Heart left ventricle (tissue), 16 donors: ENCODE data around the gene TNFRSF11A. TPM values are rescaled to one million over a fixed set of nuclear protein-coding genes. Genes with fewer than 3 reads are reported as not detected.

Experiments used
- ATAC-seq, 4 donors: fragments of 200-7000 bp; cut with Tn5 transposase; one replicate each; pipeline ENCODE4 v1.9.1; 2020 to 2022; ENCODE audit warnings: moderate library complexity in 4 of 4, mild to moderate bottlenecking in 3 of 4, moderate number of reproducible peaks in 1 of 4
- DNase-seq, 5 donors: peaks; one replicate each; pipeline ENCODE4 v3.0.0-alpha.2; 2020
- H3K27ac ChIP-seq, 12 donors: fragments of 200-600 bp; sonication (generic) in 4 of 12; one replicate each; pipeline versions ENCODE4 v1.5.0 to v1.8.0; 2016 to 2022; ENCODE audit warnings: mild to moderate bottlenecking in 2 of 12
- H3K27me3 ChIP-seq, 9 donors: fragments of 200-600 bp; sonication (generic) in 2 of 9; one replicate each; pipeline versions ENCODE4 v1.5.1 to v1.8.0; 2016 to 2022; ENCODE audit warnings: mild to moderate bottlenecking in 3 of 9
- H3K36me3 ChIP-seq, 9 donors: fragments of 200-600 bp; sonication (generic) in 2 of 9; one replicate each; pipeline versions ENCODE4 v1.5.0 to v1.8.0; 2018 to 2022; ENCODE audit warnings: mild to moderate bottlenecking in 2 of 9
- H3K4me1 ChIP-seq, 12 donors: fragments of 200-600 bp; sonication (generic) in 4 of 12; one replicate each; pipeline versions ENCODE4 v1.5.0 to v1.8.0; 2016 to 2022; ENCODE audit warnings: mild to moderate bottlenecking in 3 of 12
- H3K4me3 ChIP-seq, 12 donors: fragments of 200-600 bp; sonication (generic) in 4 of 12; one replicate each; pipeline versions ENCODE4 v1.5.0 to v1.8.0; 2017 to 2022; ENCODE audit warnings: mild to moderate bottlenecking in 9 of 12, moderate library complexity in 4 of 12
- H3K9me3 ChIP-seq, 12 donors: fragments of 200-600 bp; sonication (generic) in 4 of 12; one replicate each; pipeline versions ENCODE4 v1.5.0 to v1.8.0; 2016 to 2022; ENCODE audit warnings: mild to moderate bottlenecking in 1 of 12
- POLR2A ChIP-seq, 2 donors: fragments of 450-650 bp; IDR thresholded peaks; one replicate each; pipeline ENCODE4 v1.6.1; 2017; ENCODE audit warnings: antibody characterized with exemption in 2 of 2, mild to moderate bottlenecking in 2 of 2, moderate library complexity in 2 of 2
- WGBS, 4 donors: extraction: QIAGEN DNeasy Blood & Tissue Kit in 2 of 4; methylation state at CpG; one replicate each; pipeline versions ENCODE4 v1.1.5 to v1.1.7; 2013 to 2018; 5-methylcytosine and 5-hydroxymethylcytosine counted together
- intact Hi-C, 10 donors: fragments of 100-400 bp; cut with DNase I; formaldehyde crosslinking; loops; one replicate each; pipeline versions ENCODE4 v1.11.1 to v1.14.2; 2022
- polyA plus RNA-seq, 2 donors: library from polyadenylated mRNA; stranded (reverse); fragments of 200-250 nt; gene quantifications; one replicate each; pipeline ENCODE4 v1.2.3, GENCODE V29; 2013
- total RNA-seq, 9 donors: library from RNA; depleted of rRNA in 2 of 9; stranded (reverse); fragments of >200 nt in 2 of 9; fragmentation: NEBNext Ultra II Directional in 3 of 9; extraction: Animal tissue kit (Norgen Biotek cat#: 25700) in 3 of 9; gene quantifications; one replicate each; pipeline versions ENCODE4 v1.1.0 to v1.2.4, GENCODE V29; 2016 to 2023
- TF ChIP-seq, protein P1 (sequence below), 12 donors: fragments of 200-600 bp; sonication (generic) in 4 of 12; IDR thresholded peaks; one replicate each; pipeline versions ENCODE4 v1.5.0 to v1.8.0; 2018 to 2022; ENCODE audit warnings: antibody characterized with exemption in 12 of 12, mild to moderate bottlenecking in 5 of 12
- donor health status: ischemic (EF 13 %, LVEDD 7.1; RV severe dilation, severe dysfunction).
- donor health status: healthy with polysubstance abuse.
- donor health status: DM: no; HTN: yes; CAD: no.
- donor health status: DM: no; HTN: no; CAD: no.
- donor health status: ischemic (EF 25% LVEDD 6.9; RV normal size, moderate dysfunction).
- donor health status: ischemic (EF 25% LVEDD 5.7; RV mildly dilated, moderate dysfunction).
- donor health status: healthy.
- donor health status: DM: yes; HTN: yes; CAD: no.
- donor health status: ischemic (EF 35%, LVEDD 5.7; RV mildly dilated, moderate dysfunction).
- donor health status: nonischemic (EF 11% LVEDD 7.7; RV severe dilation, severe dysfunction).
- donor health status: DM: yes; HTN: yes; CAD: no.
- donor health status: PGD.
- donor health status: ischemic (EF 29% LVEDD 5.4; RV normal size, mild dysfunction).
- donor health status: nonischemic (EF 23%, LVEDD 6.1; RV moderate dilation, normal function).

The TNFRSF11A gene
- total and polyA plus RNA-seq, 11 donors, result 0.16 to 5.0 (median 1.4) TPM

DNA sequence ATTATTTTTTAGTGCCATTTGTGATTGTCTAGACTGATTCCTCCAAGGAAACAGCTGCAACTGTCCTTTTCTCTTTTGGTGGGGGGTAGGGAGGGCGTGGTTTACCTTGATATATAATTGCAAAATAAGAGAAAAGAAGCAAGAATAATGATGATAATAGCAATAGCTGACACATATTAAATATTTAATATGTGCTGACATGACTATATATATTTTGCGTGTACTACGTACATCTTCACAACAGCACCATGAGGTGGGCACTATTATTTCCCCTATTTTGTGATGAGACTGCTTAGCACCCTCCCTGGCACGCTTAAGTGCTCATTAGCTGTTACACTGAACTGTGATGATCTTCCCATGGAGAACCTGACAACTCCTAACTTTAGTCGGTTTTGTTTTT is 39.4 kb downstream of the TNFRSF11A start:
- DNase-seq (no peak), ATAC-seq (no peak)
- Histone ChIP-seq H3K27ac (no peak overlapping the region), H3K4me1 (no peaks in the 10 kb centered on the region), H3K27me3 (no peaks in the 10 kb centered on the region), H3K9me3 (no peaks in the 10 kb centered on the region), H3K4me3 (no peak overlapping the region), H3K36me3 (no peaks in the 10 kb centered on the region)
- intact Hi-C loops, result no loop called here
- TF ChIP-seq, protein P1, sequence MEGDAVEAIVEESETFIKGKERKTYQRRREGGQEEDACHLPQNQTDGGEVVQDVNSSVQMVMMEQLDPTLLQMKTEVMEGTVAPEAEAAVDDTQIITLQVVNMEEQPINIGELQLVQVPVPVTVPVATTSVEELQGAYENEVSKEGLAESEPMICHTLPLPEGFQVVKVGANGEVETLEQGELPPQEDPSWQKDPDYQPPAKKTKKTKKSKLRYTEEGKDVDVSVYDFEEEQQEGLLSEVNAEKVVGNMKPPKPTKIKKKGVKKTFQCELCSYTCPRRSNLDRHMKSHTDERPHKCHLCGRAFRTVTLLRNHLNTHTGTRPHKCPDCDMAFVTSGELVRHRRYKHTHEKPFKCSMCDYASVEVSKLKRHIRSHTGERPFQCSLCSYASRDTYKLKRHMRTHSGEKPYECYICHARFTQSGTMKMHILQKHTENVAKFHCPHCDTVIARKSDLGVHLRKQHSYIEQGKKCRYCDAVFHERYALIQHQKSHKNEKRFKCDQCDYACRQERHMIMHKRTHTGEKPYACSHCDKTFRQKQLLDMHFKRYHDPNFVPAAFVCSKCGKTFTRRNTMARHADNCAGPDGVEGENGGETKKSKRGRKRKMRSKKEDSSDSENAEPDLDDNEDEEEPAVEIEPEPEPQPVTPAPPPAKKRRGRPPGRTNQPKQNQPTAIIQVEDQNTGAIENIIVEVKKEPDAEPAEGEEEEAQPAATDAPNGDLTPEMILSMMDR (IDR thresholded peaks at IDR 0.05), result no peak
- TF ChIP-seq POLR2A (IDR thresholded peaks at IDR 0.05), result no peak
- WGBS, 4 donors, result 82 to 92% (median 90%) methylated on average over 5 of the region's 5 CpGs

GRCh38 chr18:62365420-62365819 is 40.3 kb downstream of the TNFRSF11A start:
- intact Hi-C loops, result no loop called here
- WGBS, 4 donors, result 59 to 64% (median 62%) methylated on average over 2 of the region's 2 CpGs
- ATAC-seq (no peak), DNase-seq (no peak)
- H3K4me3 ChIP-seq, result no peak overlapping the region
- H3K4me1 ChIP-seq, result no peaks in the 10 kb centered on the region
- no peaks in the 10 kb centered on the region for H3K27me3 ChIP-seq
- TF ChIP-seq, protein P1 (IDR thresholded peaks at IDR 0.05), result no peak
- no peak for TF ChIP-seq POLR2A (IDR thresholded peaks at IDR 0.05)
- no peaks in the 10 kb centered on the region for H3K9me3 ChIP-seq
- H3K27ac ChIP-seq, result no peak overlapping the region
- no peaks in the 10 kb centered on the region for H3K36me3 ChIP-seq

DNA sequence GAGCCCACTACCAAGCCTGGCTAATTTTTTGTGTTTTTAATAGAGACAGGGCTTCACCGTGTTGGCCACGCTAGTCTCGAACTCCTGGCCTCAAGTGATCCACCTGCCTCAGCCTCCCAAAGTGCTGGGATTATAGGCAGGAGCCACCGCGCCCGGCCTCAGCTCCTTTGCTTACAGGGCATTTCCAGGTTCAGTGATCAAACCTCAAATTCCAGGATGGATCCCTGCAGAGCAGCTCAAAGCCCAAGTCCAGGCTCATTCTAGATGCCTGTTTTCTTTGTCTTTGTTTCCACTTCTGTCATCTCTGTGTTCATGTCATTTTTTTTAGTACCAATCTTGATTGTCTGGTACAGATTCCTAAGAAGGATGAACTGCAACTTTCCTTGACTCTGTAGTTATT is 41.9 kb downstream of the TNFRSF11A start:
- Histone ChIP-seq H3K27ac (no peak overlapping the region), H3K9me3 (no peaks in the 10 kb centered on the region), H3K36me3 (no peaks in the 10 kb centered on the region), H3K4me1 (no peaks in the 10 kb centered on the region), H3K27me3 (no peaks in the 10 kb centered on the region), H3K4me3 (no peak overlapping the region)
- whole genome bisulfite sequencing, 4 donors, result 93 to 98% (median 96%) methylated on average over 6 of the region's 6 CpGs
- DNase-seq (no peak), ATAC-seq (no peak)
- intact Hi-C loops, result no loop called here
- TF ChIP-seq, protein P1 (IDR thresholded peaks at IDR 0.05), result no peak
- no peak for TF ChIP-seq POLR2A (IDR thresholded peaks at IDR 0.05)

GRCh38 chr18:62368100-62368499 is 43.0 kb downstream of the TNFRSF11A start:
- TF ChIP-seq, protein P1 (IDR thresholded peaks at IDR 0.05), result no peak
- TF ChIP-seq POLR2A (IDR thresholded peaks at IDR 0.05), result no peak
- intact Hi-C loops, result no loop called here
- no peak for ATAC-seq

More at GRCh38 chr18:62368100-62368499, 43.0 kb downstream of the TNFRSF11A start:
- H3K36me3 ChIP-seq, result no peaks in the 10 kb centered on the region
- no peaks in the 10 kb centered on the region for H3K4me1 ChIP-seq
- H3K4me3 ChIP-seq, result no peak overlapping the region
- no peak for DNase-seq
- WGBS, 4 donors, result 89 to 95% (median 93%) methylated on average over 2 of the region's 2 CpGs
- H3K27me3 ChIP-seq, result no peaks in the 10 kb centered on the region
- H3K27ac ChIP-seq, result no peak overlapping the region
- no peaks in the 10 kb centered on the region for H3K9me3 ChIP-seq
